Heart left ventricle (tissue), 13 donors: ENCODE data around the gene ZNF692.

Experiments
- CTCF ChIP-seq, 12 donors: fragments of 200-600 bp; sonication (generic) in 4 of 12; IDR thresholded peaks; one replicate each; pipeline versions ENCODE4 v1.5.0 to v1.8.0; 2018 to 2022; ENCODE audit warnings: antibody characterized with exemption in 12 of 12, mild to moderate bottlenecking in 5 of 12
- POLR2A ChIP-seq, 2 donors: fragments of 450-650 bp; IDR thresholded peaks; one replicate each; pipeline ENCODE4 v1.6.1; 2017; ENCODE audit warnings: antibody characterized with exemption in 2 of 2, mild to moderate bottlenecking in 2 of 2, moderate library complexity in 2 of 2
- donor health status: ischemic (EF 13 %, LVEDD 7.1; RV severe dilation, severe dysfunction).
- donor health status: DM: no; HTN: yes; CAD: no.
- donor health status: DM: no; HTN: no; CAD: no.
- donor health status: ischemic (EF 25% LVEDD 6.9; RV normal size, moderate dysfunction).
- donor health status: ischemic (EF 25% LVEDD 5.7; RV mildly dilated, moderate dysfunction).
- donor health status: ischemic (EF 35%, LVEDD 5.7; RV mildly dilated, moderate dysfunction).
- donor health status: nonischemic (EF 11% LVEDD 7.7; RV severe dilation, severe dysfunction).
- donor health status: DM: yes; HTN: yes; CAD: no.
- donor health status: PGD.
- donor health status: ischemic (EF 29% LVEDD 5.4; RV normal size, mild dysfunction).
- donor health status: nonischemic (EF 23%, LVEDD 6.1; RV moderate dilation, normal function).

GRCh38 chr1:248840946-248841345, 17.9 kb downstream of the ZNF692 start:
- TF ChIP-seq CTCF (IDR thresholded peaks at IDR 0.05) (no peak), POLR2A (IDR thresholded peaks at IDR 0.05) (no peak)
